NCI-H2107 (cell line): ENCODE data around the gene DEFB128.

Experiments
- DNase-seq: peaks from one replicate; lab custom pipeline; 2025; lab: John Stamatoyannopoulos, UW

The DEFB128 gene

DNA sequence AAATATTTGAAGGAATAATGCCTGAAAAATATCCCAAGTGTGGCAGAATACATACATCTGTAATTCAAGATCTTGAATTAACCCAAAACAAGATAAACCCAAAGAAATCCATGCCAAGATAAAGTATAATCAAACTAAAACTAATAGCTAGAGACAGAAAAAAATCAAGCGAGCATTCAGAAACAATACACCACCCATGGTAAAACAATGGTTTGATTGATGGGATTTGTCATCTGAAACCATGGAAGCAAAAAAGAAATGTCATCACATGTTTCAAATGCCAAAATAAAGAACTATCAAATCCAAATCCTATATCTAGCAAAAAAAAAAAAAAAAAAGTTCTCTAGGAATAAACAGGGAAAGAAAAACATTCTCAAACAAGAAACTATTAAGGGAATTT is 37.4 kb downstream of the DEFB128 start:
- no peak for DNase-seq

DNA sequence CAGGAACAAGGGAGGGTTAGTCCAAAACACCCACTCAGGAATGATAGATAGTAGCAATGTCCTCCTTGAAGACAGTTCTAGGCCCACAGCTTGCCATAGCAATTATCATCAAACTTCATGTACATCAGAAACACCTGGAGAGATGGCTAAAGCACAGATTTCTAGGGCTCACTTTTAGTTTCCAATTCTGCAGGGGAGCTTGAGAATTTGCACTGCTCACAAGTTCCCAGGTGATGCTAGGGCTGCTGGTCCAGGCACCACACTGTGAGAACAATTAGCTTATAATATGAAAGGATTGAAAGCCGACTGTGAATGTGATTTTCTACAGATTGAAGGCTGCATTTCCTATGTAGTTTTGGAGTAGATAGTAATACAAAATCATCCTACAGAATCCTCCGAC is 43.6 kb downstream of the DEFB128 start:
- DNase-seq, result no peak

- DNase-seq, result no peak
These were observed 47.2 kb downstream of the DEFB128 start, which contains the start of gene DEFB126 for GRCh38 chr20:142290-142689. Gene DEFB126, plus strand, starts transcription at chr20:142590. Its CDS starts 39 bp downstream, at chr20:142629.
